ENCODE data around the gene RIMS4. TPM values are rescaled to one million over a fixed set of nuclear protein-coding genes. Genes with fewer than 3 reads are reported as not detected.
A peak's percentile ranks its signal among the peaks of the same experiment; 100 is the strongest.

The RIMS4 gene
- total RNA-seq, 2 donors from 2014 or later: 1.0 to 61.9 TPM

DNA sequence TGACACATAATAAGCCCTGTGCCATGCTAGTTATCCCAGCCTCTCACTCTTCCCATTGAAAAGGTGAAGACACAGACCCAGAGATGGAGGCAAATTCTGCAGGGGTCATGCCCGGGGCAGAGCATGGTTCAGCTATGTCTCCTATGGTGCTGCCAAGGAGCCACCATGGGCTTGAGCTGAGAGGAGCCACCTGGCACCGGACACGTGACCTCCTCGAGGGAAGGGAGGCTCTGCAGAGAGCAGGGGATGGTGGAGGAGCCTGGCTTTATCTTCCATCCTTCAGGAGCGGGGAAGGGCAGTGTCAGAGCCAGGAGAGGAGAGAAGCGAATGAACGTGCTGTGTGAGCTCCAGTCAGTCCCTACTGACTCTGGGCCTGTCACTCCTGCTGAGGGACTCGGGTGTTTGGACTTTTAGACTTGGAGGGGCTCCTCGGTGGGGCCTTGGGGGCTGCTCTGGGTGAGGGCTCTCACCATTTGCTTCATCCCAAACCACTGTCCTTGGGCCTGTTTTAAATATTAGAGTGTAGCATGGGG lies 106.3 kb downstream of the RIMS4 start:
- Histone ChIP-seq H3K4me3 (no peak overlapping the region), H3K27me3 (replicated peaks; ENCODE audit: insufficient read depth) (no peaks in the 10 kb centered on the region), H3K9me3 (no peaks in the 10 kb centered on the region), H3K36me3 (no peaks in the 10 kb centered on the region), H3K27ac (peak overlapping the region in 1 of 2 donors; percentile 4), H3K4me1 (replicated peaks) (no peaks in the 10 kb centered on the region)
- WGBS: 79% methylated on average over 9 of the region's 9 CpGs
- no peak for DNase-seq (ENCODE audit: low spot score)
- intact Hi-C loops (cut with DNase I): no loop called here
- TF ChIP-seq POLR2AphosphoS5 (IDR thresholded peaks at IDR 0.05) (no peak), POLR2A (IDR thresholded peaks at IDR 0.05) (no peak)
- TF ChIP-seq, protein P1, sequence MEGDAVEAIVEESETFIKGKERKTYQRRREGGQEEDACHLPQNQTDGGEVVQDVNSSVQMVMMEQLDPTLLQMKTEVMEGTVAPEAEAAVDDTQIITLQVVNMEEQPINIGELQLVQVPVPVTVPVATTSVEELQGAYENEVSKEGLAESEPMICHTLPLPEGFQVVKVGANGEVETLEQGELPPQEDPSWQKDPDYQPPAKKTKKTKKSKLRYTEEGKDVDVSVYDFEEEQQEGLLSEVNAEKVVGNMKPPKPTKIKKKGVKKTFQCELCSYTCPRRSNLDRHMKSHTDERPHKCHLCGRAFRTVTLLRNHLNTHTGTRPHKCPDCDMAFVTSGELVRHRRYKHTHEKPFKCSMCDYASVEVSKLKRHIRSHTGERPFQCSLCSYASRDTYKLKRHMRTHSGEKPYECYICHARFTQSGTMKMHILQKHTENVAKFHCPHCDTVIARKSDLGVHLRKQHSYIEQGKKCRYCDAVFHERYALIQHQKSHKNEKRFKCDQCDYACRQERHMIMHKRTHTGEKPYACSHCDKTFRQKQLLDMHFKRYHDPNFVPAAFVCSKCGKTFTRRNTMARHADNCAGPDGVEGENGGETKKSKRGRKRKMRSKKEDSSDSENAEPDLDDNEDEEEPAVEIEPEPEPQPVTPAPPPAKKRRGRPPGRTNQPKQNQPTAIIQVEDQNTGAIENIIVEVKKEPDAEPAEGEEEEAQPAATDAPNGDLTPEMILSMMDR (IDR thresholded peaks at IDR 0.05): no peak

DNA sequence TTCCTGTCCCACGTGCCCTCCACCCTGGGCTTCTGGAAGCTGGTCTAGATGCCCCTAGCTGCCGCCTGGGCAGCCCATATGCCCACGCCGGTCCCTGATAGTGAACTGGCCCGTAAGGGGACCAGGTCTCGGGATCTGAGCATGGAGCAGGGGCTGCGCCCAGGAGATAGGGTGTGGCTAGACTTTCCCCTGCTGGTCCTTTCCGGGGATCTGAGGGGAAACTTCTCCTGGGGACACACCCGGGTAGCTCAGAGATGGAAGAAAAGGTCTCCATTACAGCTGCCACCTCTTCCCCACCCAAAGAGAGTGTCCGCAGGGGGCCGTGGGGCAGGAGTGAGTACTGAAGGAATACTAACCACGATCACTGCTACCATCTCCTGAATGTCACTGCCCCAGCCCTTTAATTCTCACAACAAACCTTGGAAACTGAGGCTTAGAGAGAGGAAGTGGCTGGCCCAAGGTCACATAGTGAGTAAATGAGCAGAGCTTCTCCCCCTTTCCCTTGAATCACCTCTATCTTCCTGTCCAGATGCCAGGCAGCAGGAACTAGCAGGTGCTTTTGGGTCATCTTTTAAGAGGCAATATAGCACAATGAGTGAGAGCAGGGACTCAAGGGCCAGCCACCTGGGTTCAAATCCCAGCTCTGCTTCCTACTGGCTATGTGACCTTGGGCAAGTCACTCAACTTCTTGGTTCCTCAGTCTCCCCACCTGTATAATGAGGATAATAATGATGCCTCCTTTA lies 107.0 kb downstream of the RIMS4 start:
- Histone ChIP-seq H3K4me1 (replicated peaks) (no peaks in the 10 kb centered on the region), H3K9me3 (no peaks in the 10 kb centered on the region), H3K36me3 (no peaks in the 10 kb centered on the region), H3K4me3 (no peak overlapping the region), H3K27me3 (replicated peaks; ENCODE audit: insufficient read depth) (no peaks in the 10 kb centered on the region), H3K27ac (peak overlapping the region; percentile 29 to 57)
- 67% methylated on average over 12 of the region's 12 CpGs for WGBS
- TF ChIP-seq POLR2AphosphoS5 (IDR thresholded peaks at IDR 0.05) (no peak), POLR2A (IDR thresholded peaks at IDR 0.05) (no peak)
- TF ChIP-seq, protein P1 (IDR thresholded peaks at IDR 0.05): no peak
- intact Hi-C loops (cut with DNase I): no loop called here
- DNase-seq (ENCODE audit: low spot score): no peak

DNA sequence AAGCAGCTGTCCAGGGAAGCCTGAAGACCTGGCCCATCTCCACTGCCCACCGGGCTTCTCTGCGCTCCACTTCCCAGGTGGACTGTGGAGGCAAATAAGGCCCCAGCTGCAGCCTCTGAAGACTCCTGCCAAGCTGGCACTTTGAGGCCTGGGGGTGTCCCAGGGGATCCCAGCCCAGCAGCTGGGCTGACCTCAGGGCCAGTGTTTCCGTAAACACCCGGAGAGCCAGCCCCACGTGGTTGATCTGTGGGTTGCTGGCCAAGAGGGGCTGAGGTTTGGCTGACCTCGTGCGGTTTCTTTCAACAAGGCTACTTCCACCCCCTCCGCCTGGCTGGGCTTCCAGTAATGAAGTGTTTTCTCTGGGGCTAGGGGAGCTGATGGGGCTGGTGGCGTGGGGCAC lies 107.6 kb downstream of the RIMS4 start:
- no peaks in the 10 kb centered on the region for H3K27me3 ChIP-seq (replicated peaks; ENCODE audit: insufficient read depth)
- H3K9me3 ChIP-seq: no peaks in the 10 kb centered on the region
- no peak for DNase-seq (ENCODE audit: low spot score)
- intact Hi-C loops (cut with DNase I): no loop called here
- H3K36me3 ChIP-seq: no peaks in the 10 kb centered on the region
- H3K27ac ChIP-seq: peak overlapping the region; percentile 29 to 57
- TF ChIP-seq POLR2AphosphoS5 (IDR thresholded peaks at IDR 0.05): peak; percentile 60
- TF ChIP-seq, protein P1 (IDR thresholded peaks at IDR 0.05): no peak
- no peak overlapping the region for H3K4me3 ChIP-seq
- H3K4me1 ChIP-seq (replicated peaks): no peaks in the 10 kb centered on the region
- 31% methylated on average over 9 of the region's 9 CpGs for WGBS

DNA sequence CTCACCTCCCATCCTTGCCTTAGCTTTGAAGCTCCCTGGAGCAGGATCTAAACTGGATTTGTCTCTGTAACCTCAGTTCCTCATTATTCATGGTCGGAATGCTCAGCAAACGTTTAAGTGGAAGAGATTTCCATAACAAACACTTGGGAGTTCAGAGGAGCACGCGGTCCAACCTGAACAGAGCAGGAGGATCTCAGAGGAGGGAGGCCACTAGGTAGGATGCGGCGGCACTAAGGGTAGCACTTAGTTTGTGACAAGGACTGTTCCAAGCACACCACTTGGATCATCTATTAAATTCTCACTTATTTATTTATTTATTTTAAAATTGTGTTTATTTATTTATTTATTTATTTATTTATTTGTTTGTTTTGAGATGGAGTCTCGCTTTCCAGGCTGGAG lies 108.5 kb downstream of the RIMS4 start:
- Histone ChIP-seq H3K4me1 (replicated peaks) (no peaks in the 10 kb centered on the region), H3K4me3 (no peak overlapping the region), H3K9me3 (no peaks in the 10 kb centered on the region), H3K27ac (no peak overlapping the region), H3K36me3 (no peaks in the 10 kb centered on the region), H3K27me3 (replicated peaks; ENCODE audit: insufficient read depth) (no peaks in the 10 kb centered on the region)
- 90% methylated on average over 7 of the region's 7 CpGs for WGBS
- DNase-seq (ENCODE audit: low spot score): no peak
- TF ChIP-seq POLR2A (IDR thresholded peaks at IDR 0.05) (no peak), POLR2AphosphoS5 (IDR thresholded peaks at IDR 0.05) (no peak)
- TF ChIP-seq, protein P1 (IDR thresholded peaks at IDR 0.05): no peak
- intact Hi-C loops (cut with DNase I): no loop called here

Other genes starting within 250 kb of the RIMS4 start
- gene PKIG, start 228.0 kb downstream of the RIMS4 start, total RNA-seq: 10 to 100 TPM; 60.9 to 81.1 TPM
- 1 to 10 TPM; 1.1 to 10.0 TPM for gene ADA, start 158.8 kb downstream of the RIMS4 start, total RNA-seq
- gene CCN5, start 95.2 kb downstream of the RIMS4 start, total RNA-seq: 10 to 100 TPM; 62.9 to 64.3 TPM
- gene KCNK15, start 64.7 kb downstream of the RIMS4 start, total RNA-seq: 10 to 100 TPM in 1 of 2 donors, 1 to 10 TPM in 1; 1.5 to 16.1 TPM
- 100 to 1,000 TPM; 122 to 131 TPM for gene YWHAB, start 75.2 kb upstream of the RIMS4 start, total RNA-seq
- gene PABPC1L, start 99.5 kb upstream of the RIMS4 start, total RNA-seq: 10 to 100 TPM; 35.6 to 48.9 TPM
- 100 to 1,000 TPM in 1 of 2 donors, 10 to 100 TPM in 1; 24.4 to 163 TPM for gene TOMM34, start 149.9 kb upstream of the RIMS4 start, total RNA-seq
- 10 to 100 TPM; 14.4 to 35.1 TPM for gene STK4, start 156.0 kb upstream of the RIMS4 start, total RNA-seq

Data from prostate gland (tissue), 2 donors.